Stimulated activated effector memory CD8-positive, alpha-beta T cell treated with anti-CD3 and anti-CD28 coated beads, Interleukin-12 subunit alpha, Interleukin-12 subunit beta, amount 100 ng/mL, for 72 hours (primary cell): ENCODE results near the gene SLC17A3.

Source experiments
- ATAC-seq: fragments of 150-1000 bp; cut with Tn5 transposase; 2 replicates; pipeline ENCODE4 v1.10.0; 2021
- DNase-seq, 2 donors: peaks; one replicate each; pipeline ENCODE4 v3.0.0; 2021 to 2022; ENCODE audit warnings: low spot score in 2 of 2
- H3K27ac Mint-ChIP-seq: one replicate; pipeline ENCODE4 v1.8.0; 2022; ENCODE audit warnings: mild to moderate bottlenecking, mixed read lengths
- H3K36me3 Mint-ChIP-seq: one replicate; pipeline ENCODE4 v1.8.0; 2022; ENCODE audit warnings: mild to moderate bottlenecking, mixed read lengths
- H3K4me1 Mint-ChIP-seq: one replicate; pipeline ENCODE4 v1.8.0; 2022; ENCODE audit warnings: mixed read lengths
- H3K4me3 Mint-ChIP-seq: one replicate; pipeline ENCODE4 v1.8.0; 2022; ENCODE audit warnings: mild to moderate bottlenecking, mixed read lengths
- H3K9me3 Mint-ChIP-seq: one replicate; pipeline ENCODE4 v1.8.0; 2022; ENCODE audit warnings: mixed read lengths

The SLC17A3 gene

DNA sequence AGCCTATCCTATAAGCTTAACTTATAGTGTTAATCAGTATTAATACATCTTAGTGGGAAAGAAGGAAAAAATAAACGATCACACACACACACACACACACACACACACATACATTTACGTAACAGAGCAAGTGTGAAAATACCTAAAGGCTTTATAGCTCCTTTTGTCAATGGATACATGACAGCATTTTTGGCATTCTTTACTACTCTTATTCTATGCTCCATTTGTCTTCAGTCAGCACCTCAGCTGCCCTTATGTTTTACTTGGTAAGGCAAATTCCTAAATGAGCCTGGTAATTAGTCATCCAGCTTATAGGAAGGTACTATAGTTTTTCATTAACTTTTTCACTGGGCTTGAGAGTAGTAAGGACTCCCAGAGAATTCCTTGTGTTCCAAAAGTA lies 25.1 kb upstream of the SLC17A3 start:
- no peak overlapping the region for H3K4me3 Mint-ChIP-seq
- ATAC-seq (no peak), DNase-seq (no peak)
- no peaks in the 10 kb centered on the region for H3K9me3 Mint-ChIP-seq
- H3K27ac Mint-ChIP-seq, result no peak overlapping the region
- no peaks in the 10 kb centered on the region for H3K4me1 Mint-ChIP-seq
- H3K36me3 Mint-ChIP-seq, result no peaks in the 10 kb centered on the region

DNA sequence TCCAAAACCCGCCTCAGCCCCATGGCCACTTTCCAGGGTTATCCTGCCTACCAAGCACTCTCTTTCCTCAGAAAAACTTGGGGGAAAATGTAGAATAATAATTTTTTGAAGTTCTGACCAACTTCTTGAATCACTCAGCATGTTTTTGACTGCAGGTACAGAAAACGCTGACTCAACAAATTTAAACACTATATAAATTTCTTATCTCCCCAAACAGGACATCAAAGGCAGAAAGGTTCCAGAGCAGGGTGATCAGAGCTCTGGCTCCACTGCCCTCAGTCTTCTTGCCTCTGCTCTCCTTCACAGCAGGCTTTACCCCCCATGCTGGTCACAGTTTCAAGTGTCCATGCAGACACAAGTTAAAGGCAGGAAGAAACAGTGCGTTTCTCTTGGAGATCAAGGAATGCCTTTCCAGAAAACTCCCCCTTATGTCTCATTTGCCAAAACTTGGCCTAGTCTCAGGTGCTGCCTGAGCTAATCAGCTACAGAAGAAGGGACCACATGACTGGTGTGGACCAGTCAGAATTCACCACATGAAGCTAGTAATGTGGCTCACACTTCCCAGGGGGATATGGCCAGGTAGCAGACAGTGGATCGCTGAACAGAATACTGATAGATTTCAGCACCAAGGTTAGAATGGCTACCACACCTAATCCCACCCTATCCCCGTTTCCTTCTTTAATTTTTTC lies 24.4 kb upstream of the SLC17A3 start:
- H3K4me1 Mint-ChIP-seq, result no peaks in the 10 kb centered on the region
- no peak for ATAC-seq
- no peak overlapping the region for H3K4me3 Mint-ChIP-seq

DNA sequence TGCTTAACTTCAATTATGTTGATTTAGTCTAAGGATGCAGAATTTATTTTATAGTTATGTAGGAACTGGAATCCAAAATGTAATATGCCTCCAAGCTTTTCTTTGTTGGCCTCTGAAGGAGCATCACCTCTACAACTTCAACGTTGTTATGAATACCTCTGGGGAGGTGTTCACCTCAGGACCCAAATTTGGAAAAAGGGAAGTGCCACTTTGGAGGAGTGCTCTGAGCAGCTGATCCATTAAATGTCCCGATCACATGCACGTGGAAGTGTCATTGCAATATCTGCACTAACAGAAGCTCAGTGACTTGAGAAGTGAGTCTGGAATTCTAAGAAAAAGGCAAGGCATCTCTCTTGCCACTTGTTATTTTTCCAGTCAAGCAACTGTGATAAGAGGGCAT lies 22.2 kb upstream of the SLC17A3 start:
- Mint-ChIP-seq H3K9me3 (no peaks in the 10 kb centered on the region), H3K36me3 (no peaks in the 10 kb centered on the region), H3K27ac (no peak overlapping the region), H3K4me3 (no peak overlapping the region), H3K4me1 (no peaks in the 10 kb centered on the region)
- ATAC-seq, result no peak
- DNase-seq, result no peak

More for the DNA sequence above, 24.4 kb upstream of the SLC17A3 start:
- Mint-ChIP-seq H3K9me3 (no peaks in the 10 kb centered on the region), H3K27ac (no peak overlapping the region), H3K36me3 (no peaks in the 10 kb centered on the region)
- no peak for DNase-seq

DNA sequence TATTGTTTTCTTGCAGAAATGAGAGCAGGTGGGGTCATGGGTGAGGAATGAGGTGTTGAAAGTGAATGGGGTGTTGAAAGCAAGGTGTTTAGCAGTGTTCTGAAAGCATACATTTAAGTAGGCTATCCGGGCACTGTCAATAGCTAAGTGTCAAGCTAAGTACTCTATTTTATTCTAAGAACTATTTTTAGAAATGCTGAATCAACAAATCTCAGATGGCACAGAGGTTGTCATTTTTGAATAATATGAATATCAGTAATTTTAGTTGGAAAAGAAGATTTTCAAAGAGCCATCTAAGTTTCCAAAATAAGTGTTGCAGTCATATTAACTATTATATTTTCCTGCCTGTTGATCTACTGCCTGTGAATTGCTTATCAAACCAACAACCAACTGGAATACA lies 21.7 kb upstream of the SLC17A3 start:
- Mint-ChIP-seq H3K9me3 (no peaks in the 10 kb centered on the region), H3K4me1 (no peaks in the 10 kb centered on the region), H3K36me3 (no peaks in the 10 kb centered on the region), H3K4me3 (no peak overlapping the region), H3K27ac (no peak overlapping the region)
- DNase-seq (no peak), ATAC-seq (no peak)

DNA sequence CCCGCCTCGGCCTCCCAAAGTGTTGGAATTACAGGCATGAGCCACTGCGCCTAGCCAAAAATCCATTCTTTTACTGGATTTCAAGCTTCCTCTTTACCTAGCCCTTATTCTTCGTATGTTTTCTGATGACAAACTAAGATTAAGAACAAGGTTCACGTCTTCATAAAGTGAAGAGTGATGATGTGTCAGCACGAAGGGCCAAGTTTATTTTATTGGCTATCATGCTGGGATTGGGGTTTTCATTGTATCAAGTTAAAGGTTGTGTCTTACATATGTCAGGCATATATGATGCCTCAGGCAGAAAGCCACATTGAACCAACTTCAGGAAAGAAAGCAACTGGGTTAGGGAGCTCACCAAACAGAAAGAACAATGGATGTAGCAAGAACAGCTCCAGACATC lies 19.7 kb upstream of the SLC17A3 start:
- H3K36me3 Mint-ChIP-seq, result no peaks in the 10 kb centered on the region
- no peaks in the 10 kb centered on the region for H3K4me1 Mint-ChIP-seq
- no peak overlapping the region for H3K4me3 Mint-ChIP-seq
- H3K27ac Mint-ChIP-seq, result no peak overlapping the region
- DNase-seq (no peak), ATAC-seq (no peak)
- H3K9me3 Mint-ChIP-seq, result no peaks in the 10 kb centered on the region

DNA sequence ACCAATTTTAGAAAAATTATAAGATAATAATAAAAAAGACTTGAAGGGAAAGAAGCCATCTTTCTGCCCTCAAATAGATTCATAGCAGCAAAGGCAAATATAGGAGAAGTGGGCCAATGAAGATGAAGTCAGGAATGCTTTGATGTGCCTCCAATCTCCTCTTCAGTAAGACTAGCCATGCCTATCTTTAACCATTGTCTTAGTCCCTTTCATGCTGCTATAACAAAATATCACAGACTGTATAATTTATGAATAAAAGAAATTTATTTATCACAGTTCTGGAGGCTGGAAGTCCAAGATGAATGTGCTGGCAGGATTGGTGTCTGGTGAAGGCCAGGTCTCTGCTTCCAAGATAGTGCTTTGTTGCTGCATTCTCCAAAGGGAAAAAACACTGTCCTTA lies 18.8 kb upstream of the SLC17A3 start:
- H3K9me3 Mint-ChIP-seq, result no peaks in the 10 kb centered on the region
- H3K4me1 Mint-ChIP-seq, result no peaks in the 10 kb centered on the region
- no peak overlapping the region for H3K27ac Mint-ChIP-seq
- DNase-seq, result no peak
- no peaks in the 10 kb centered on the region for H3K36me3 Mint-ChIP-seq
- no peak overlapping the region for H3K4me3 Mint-ChIP-seq
- no peak for ATAC-seq

DNA sequence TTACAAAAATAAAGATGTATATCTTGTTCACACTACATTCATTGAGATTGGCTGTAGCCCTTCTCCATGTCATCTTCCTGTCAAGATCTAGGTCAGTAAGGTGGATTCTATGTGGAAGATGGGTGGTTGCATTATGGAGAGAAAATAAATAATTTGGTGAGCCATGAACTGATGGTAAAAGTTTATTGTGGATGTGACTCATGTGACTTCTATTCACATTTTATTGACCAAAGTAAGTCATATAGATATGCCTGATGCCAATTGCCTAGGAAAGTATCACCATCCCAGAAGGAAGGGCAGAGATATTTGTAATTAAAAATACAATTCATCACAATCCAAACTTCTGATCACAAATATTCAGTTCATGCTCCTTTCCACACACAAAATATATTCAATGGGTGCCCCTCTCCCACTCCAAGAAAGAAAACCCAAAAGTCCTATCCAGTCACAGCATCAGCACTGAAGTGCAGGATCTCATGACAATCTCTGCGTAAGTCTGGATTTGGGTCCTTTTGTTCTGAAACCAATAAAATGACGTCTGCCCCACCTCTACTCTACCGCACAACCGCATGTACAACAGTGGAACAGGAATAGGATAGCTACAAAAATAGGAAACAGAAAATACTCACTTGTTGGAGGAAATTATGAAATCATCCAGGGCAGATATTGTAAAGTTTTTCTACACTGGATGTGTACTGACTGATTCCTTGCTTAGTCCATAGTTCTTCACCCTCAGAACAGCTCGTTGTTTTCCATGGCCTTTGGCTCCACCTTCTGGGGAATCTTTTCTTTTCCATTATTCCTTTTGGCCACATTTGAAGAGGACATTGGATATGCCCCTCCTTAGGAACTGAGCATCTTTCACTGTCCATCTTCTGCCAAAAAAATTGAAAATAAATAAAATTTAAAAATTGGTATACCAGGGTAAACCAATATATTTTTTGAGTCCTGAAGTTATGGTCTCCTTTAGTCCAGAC lies 16.1 kb upstream of the SLC17A3 start:
- no peaks in the 10 kb centered on the region for H3K36me3 Mint-ChIP-seq
- no peak overlapping the region for H3K27ac Mint-ChIP-seq
- no peaks in the 10 kb centered on the region for H3K9me3 Mint-ChIP-seq
- H3K4me1 Mint-ChIP-seq, result no peaks in the 10 kb centered on the region
- H3K4me3 Mint-ChIP-seq, result no peak overlapping the region
- no peak for ATAC-seq
- no peak for DNase-seq

DNA sequence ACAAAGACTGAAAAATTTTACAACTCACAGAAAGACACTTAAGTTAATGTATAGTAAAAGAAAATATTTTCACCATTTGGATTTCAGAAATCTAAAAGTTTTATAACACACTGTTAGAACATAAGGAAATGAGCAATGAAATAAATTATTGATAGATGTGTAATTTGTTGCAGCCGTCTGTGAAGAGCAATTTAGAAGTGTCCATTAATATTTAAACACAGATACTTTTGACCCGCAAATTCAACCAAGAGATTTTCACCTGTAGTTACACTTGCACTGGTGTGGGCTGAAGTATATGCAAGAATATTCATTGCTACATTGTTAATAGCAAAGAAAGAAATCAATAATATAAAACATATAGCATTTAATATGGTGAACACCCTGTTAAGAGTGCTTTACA lies 14.6 kb upstream of the SLC17A3 start:
- Mint-ChIP-seq H3K4me1 (no peaks in the 10 kb centered on the region), H3K4me3 (no peak overlapping the region), H3K9me3 (no peaks in the 10 kb centered on the region), H3K27ac (no peak overlapping the region), H3K36me3 (no peaks in the 10 kb centered on the region)
- no peak for DNase-seq
- ATAC-seq, result no peak

DNA sequence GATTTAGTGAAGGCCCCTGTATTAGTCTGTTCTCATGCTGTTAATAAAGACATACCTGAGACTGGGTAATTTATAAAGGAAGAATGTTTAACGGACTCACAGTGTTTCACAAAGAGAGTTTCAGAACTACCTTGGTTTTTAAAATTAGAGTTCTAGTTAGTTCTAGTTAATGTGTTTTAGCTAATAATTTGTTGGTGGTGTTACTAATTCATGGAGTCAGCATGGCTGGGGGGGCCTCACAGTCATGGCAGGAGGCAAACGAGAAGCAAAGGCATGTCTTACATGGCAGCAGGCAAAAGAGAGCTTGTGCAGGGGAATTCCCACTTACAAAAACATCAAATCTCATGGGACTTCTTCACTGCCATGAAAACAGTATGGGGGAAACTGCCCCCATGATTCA lies 12.0 kb upstream of the SLC17A3 start:
- Mint-ChIP-seq H3K4me1 (peaks cover 7% of the 10 kb centered on the region), H3K27ac (no peak overlapping the region), H3K9me3 (no peaks in the 10 kb centered on the region), H3K36me3 (no peaks in the 10 kb centered on the region), H3K4me3 (no peak overlapping the region)
- ATAC-seq, result no peak
- DNase-seq, result no peak

DNA sequence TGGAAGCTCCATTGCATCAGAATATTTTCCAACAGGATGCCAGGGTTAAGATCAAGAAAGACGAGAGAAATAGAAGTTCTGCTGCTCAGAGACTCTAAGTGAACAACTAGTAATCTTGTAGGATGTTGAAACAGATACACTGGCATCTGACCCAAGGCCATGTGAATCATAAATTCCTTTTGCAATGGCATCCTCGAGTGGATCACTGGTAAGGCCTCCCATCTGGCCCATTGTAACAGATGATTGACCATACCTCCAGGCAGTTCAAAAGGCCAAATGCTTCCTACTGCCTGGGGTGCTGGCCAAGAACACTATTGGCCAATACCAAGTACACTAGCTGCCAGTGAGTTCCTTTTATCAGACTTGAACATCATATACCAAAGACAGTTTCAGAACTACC lies 9.9 kb upstream of the SLC17A3 start:
- Mint-ChIP-seq H3K36me3 (no peaks in the 10 kb centered on the region), H3K27ac (no peak overlapping the region), H3K4me3 (no peak overlapping the region), H3K9me3 (no peaks in the 10 kb centered on the region), H3K4me1 (peaks cover 7% of the 10 kb centered on the region)
- ATAC-seq, result no peak
- DNase-seq, result no peak

DNA sequence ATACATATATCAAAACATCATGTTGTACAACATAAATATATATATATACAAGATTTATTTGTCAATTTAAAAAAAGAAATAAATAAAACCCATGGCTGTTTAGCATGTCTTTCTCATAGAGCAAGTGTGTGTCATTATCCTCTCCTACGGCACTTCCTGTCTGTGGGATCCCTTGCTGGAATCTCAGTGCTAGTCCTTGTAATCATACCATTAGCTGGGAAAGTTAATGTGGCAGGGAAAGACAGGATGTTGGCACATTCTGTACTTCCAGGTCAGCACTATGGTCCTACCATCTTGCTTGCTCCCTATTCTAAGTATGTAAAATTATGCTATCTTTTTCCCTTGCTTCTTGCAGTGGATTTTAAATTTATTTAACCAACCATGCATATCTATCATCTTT lies 9.5 kb upstream of the SLC17A3 start:
- peaks cover 7% of the 10 kb centered on the region for H3K4me1 Mint-ChIP-seq
- DNase-seq (no peak), ATAC-seq (no peak)
- no peak overlapping the region for H3K27ac Mint-ChIP-seq
- H3K36me3 Mint-ChIP-seq, result no peaks in the 10 kb centered on the region
- H3K4me3 Mint-ChIP-seq, result no peak overlapping the region
- no peaks in the 10 kb centered on the region for H3K9me3 Mint-ChIP-seq

DNA sequence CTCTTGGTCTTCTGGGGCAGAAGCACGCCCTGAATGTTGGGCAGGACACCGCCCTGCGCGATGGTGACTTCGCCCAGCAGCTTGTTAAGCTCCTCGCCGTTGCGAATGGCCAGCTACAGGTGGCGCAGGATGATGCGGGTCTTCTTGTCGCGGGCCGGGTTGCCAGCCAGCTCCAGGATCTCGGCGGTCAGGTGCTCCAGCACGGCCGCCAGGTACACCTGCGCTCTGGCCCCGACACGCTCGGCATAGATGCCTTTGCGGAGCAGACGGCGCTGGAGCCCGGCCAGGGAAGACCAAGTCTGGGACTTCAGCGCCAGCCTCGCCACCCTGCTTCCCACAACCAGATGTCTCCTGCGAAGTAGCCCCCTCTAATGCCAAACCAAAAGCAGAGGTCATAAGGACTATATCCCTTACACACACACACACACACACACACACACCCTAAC lies 8.0 kb upstream of the SLC17A3 start:
- H3K27ac Mint-ChIP-seq, result peak overlapping the region; percentile 58
- H3K36me3 Mint-ChIP-seq, result no peaks in the 10 kb centered on the region
- no peaks in the 10 kb centered on the region for H3K9me3 Mint-ChIP-seq
- H3K4me1 Mint-ChIP-seq, result peaks cover 7% of the 10 kb centered on the region
- ATAC-seq, result peak; percentile 90
- peak; percentile 35 to 61 for DNase-seq
- peak overlapping the region; percentile 75 for H3K4me3 Mint-ChIP-seq

DNA sequence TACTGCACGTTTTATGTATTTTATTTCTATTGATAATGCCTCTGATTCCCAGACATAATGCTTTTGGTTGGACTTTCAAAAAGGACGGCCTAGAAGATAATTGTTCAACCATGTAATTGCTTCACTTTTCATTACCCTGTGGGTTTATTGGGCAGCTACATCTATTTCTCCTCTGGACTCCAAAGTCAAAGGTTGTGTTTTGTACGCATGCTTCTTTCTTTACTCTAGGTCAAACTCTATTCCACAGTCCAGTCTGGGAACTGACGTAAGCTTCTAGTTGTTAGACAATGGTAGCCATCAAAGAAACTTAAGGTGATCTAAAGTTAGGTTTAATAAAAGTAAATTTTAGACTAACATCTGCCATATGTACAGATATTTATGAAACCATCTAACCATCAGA lies 6.6 kb upstream of the SLC17A3 start:
- Mint-ChIP-seq H3K9me3 (no peaks in the 10 kb centered on the region), H3K27ac (no peak overlapping the region), H3K36me3 (no peaks in the 10 kb centered on the region), H3K4me1 (peaks cover 7% of the 10 kb centered on the region), H3K4me3 (no peak overlapping the region)
- no peak for DNase-seq
- ATAC-seq, result no peak

DNA sequence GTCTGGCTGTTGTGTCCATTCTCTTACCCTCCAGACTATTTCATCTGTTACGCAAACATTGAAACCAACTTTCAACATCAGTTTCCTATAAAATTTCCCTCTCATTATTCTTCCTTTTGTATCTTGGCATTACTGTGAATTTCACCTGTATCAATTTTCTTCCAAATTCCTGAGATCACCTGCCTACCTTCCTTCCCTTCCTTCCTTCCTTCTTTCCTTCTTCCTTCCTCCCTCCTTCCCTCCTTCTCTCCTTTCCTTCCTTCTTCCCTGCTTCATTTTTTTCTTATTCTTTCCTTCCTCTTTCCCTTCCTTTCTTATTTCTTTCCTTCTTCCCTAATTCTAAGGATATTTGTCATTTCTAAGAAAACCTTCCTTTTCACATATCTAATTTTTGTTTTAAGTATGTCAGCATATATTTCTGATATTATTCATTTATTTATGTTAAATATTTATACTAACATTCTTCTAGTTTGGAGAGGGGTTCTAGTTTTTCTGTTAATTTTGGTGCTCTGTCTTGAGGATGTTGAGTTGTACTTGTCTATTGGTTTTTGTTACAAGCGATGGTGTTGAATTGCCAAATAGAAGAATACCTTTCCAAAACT lies 4.8 kb upstream of the SLC17A3 start:
- Mint-ChIP-seq H3K27ac (no peak overlapping the region), H3K4me3 (no peak overlapping the region), H3K36me3 (no peaks in the 10 kb centered on the region), H3K4me1 (peaks cover 17% of the 10 kb centered on the region), H3K9me3 (no peaks in the 10 kb centered on the region)
- ATAC-seq (no peak), DNase-seq (no peak)

DNA sequence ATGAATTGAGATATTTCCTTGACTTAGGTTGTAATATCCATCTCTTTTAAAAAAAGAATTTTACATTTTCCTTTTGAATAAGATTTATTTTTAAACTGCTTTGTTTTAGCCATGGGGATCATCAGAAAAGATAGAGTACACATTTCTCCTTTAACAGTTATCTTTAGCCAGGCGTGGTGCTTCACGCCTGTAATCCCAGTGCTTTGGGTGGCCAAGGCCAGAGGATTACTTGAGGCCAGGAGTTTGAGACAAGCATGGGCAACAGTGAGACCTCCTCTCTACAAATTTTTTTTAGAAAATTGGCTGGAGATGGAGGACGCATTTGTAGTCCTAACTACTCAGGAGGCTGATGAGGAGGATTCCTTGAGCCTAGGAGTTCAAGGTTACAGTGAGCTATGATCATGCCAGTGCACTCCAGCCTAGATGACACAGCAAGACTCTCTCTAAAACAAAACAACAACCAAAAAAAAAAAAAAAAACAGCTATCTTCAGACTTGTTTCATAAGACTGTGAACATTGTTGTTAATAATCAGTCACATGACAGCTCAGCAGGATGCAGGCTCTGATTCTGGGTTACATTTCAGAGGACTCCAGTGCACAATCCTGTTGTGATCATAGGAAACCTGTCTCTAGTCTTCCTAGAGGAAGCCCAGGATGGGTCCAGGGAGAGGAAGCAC lies 2.0 kb upstream of the SLC17A3 start:
- ATAC-seq (no peak), DNase-seq (no peak)
- H3K9me3 Mint-ChIP-seq, result no peaks in the 10 kb centered on the region
- H3K4me1 Mint-ChIP-seq, result peaks cover 23% of the 10 kb centered on the region
- H3K36me3 Mint-ChIP-seq, result no peaks in the 10 kb centered on the region
- H3K27ac Mint-ChIP-seq, result no peak overlapping the region
- H3K4me3 Mint-ChIP-seq, result no peak overlapping the region
